ENCODE data around the gene CHST11. TPM values are rescaled to one million over a fixed set of nuclear protein-coding genes. Genes with fewer than 3 reads are reported as not detected.

The CHST11 gene
- total RNA-seq: 6.0 TPM
- long read RNA-seq, full-length matches to known transcripts: 3 of 3 reads
- long read RNA-seq, partial matches to known transcripts: 0 of 3 reads
- long read RNA-seq, other reads (novel, unspliced or antisense): 0 of 3 reads

DNA sequence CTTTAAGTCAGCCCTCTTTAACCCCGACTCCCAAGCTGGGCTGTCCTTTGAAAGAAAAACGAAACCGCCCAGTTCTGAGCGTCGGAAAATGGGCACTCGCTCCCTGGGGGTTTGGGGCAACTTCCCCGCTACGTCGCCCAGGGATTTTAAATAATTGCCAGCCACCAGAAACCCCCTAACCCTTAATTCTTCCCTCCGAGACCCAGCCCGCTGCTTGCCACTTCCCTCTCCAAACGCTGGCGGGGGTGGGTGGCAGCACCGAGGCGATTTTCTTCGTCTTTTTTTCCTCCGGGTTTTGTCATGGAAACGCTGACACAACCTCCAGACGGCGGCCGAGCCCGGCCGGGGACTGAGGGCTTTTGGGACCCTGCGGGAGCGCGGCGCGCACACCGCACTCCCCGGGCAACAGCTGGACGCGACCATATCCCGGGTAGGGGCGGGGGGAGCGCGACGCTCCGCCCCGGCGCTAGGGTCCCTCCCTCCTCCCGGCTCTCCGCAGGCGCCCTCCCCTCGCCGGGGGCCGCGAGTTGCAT, at the start of gene CHST11:
Gene CHST11 (plus strand): TSS at position 532 of the 533 bp plus-strand sequence.
- intact Hi-C loops (cut with micrococcal nuclease): no loop called here
- TF ChIP-seq, protein P1, sequence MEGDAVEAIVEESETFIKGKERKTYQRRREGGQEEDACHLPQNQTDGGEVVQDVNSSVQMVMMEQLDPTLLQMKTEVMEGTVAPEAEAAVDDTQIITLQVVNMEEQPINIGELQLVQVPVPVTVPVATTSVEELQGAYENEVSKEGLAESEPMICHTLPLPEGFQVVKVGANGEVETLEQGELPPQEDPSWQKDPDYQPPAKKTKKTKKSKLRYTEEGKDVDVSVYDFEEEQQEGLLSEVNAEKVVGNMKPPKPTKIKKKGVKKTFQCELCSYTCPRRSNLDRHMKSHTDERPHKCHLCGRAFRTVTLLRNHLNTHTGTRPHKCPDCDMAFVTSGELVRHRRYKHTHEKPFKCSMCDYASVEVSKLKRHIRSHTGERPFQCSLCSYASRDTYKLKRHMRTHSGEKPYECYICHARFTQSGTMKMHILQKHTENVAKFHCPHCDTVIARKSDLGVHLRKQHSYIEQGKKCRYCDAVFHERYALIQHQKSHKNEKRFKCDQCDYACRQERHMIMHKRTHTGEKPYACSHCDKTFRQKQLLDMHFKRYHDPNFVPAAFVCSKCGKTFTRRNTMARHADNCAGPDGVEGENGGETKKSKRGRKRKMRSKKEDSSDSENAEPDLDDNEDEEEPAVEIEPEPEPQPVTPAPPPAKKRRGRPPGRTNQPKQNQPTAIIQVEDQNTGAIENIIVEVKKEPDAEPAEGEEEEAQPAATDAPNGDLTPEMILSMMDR (IDR thresholded peaks at IDR 0.05; ENCODE audit: borderline replicate concordance): peak; percentile 42
- H3K27ac ChIP-seq (replicated peaks): peak within 1 kb of the TSS; percentile 86

DNA sequence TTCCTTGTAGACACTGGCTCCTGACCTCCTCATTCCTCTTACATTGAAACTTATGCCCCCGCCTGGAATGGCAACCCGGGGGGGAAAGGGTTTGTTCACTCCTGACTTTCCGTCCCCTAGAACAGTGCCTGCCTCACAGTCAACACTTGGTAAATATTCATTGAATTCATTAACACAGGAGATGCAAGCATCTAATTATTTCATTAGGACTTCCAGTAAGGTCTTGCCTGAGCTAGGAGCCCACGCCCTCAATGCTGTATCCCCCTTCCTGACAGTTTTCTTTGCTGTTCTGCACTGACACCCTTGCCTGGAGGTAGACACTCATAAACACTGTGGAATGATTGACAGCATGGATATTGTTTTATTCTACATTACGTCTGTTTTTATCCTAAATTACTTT, 49.3 kb upstream of the CHST11 start:
- no peak for DNase-seq
- no peaks in the 10 kb centered on the region for H3K36me3 ChIP-seq
- TF ChIP-seq, protein P1 (IDR thresholded peaks at IDR 0.05; ENCODE audit: borderline replicate concordance): no peak
- peaks cover 14% of the 10 kb centered on the region for H3K9me3 ChIP-seq (replicated peaks)
- intact Hi-C loops (cut with micrococcal nuclease): no loop called here
- no peaks in the 10 kb centered on the region for H3K27me3 ChIP-seq (ENCODE audit: low read depth)
- H3K4me1 ChIP-seq: peaks cover 8% of the 10 kb centered on the region
- no peak overlapping the region for H3K4me3 ChIP-seq
- H3K27ac ChIP-seq (replicated peaks): no peak overlapping the region

More for the DNA sequence above, at the start of gene CHST11:
- peak within 1 kb of the TSS; percentile 99 for H3K4me3 ChIP-seq
- no peaks in the 10 kb centered on the region for H3K9me3 ChIP-seq (replicated peaks)
- H3K27me3 ChIP-seq (ENCODE audit: low read depth): no peaks in the 10 kb centered on the region
- H3K36me3 ChIP-seq: no peaks in the 10 kb centered on the region
- DNase-seq: peak; percentile 86
- peaks cover 54% of the 10 kb centered on the region for H3K4me1 ChIP-seq

DNA sequence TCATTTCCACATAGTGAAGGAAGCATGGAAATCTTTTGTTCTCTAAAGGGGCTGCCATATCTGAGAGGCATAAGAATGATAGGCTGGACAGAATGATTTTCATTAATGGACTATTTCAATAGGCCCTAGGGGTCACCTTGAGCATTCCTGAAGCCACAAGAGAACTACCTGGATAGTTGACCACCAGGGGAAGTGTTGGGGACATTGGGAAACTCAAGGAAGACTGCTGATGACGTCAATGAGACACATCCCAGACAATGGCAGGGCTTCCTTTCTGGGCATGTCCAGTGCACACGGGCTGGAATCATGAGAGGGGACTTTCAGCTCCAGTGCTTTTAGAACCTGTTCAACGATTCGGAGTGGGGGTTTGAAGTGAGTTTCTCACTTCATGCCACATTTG, 48.8 kb upstream of the CHST11 start:
- no peak for DNase-seq
- H3K36me3 ChIP-seq: no peaks in the 10 kb centered on the region
- intact Hi-C loops (cut with micrococcal nuclease): no loop called here
- peaks cover 8% of the 10 kb centered on the region for H3K4me1 ChIP-seq
- H3K9me3 ChIP-seq (replicated peaks): peaks cover 14% of the 10 kb centered on the region
- H3K4me3 ChIP-seq: no peak overlapping the region
- H3K27ac ChIP-seq (replicated peaks): peak overlapping the region; percentile 43
- no peaks in the 10 kb centered on the region for H3K27me3 ChIP-seq (ENCODE audit: low read depth)
- TF ChIP-seq, protein P1 (IDR thresholded peaks at IDR 0.05; ENCODE audit: borderline replicate concordance): no peak

DNA sequence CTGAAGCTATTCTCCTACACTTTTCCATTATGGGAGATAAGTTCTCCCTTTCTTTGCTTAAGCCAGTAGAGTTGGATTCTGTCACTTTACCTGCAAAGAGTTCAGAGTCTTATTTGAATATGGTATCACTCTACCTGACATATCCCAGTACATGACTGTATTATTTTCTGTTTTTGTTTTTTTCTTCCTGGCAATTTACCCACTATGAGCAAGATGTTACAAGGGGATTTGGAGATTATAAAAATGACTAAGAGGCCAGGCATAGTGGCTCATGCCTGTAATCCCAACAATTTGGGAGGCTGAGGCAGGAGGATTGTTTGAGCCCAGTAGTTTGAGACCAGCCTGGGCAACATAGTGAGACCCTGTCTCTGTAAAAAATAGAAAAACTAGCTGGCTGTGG, 46.4 kb upstream of the CHST11 start:
- Histone ChIP-seq H3K27me3 (ENCODE audit: low read depth) (no peaks in the 10 kb centered on the region), H3K4me3 (no peak overlapping the region), H3K4me1 (peaks cover 8% of the 10 kb centered on the region), H3K27ac (replicated peaks) (no peak overlapping the region), H3K9me3 (replicated peaks) (peaks cover 14% of the 10 kb centered on the region), H3K36me3 (no peaks in the 10 kb centered on the region)
- TF ChIP-seq, protein P1 (IDR thresholded peaks at IDR 0.05; ENCODE audit: borderline replicate concordance): no peak
- intact Hi-C loops (cut with micrococcal nuclease): no loop called here
- no peak for DNase-seq

DNA sequence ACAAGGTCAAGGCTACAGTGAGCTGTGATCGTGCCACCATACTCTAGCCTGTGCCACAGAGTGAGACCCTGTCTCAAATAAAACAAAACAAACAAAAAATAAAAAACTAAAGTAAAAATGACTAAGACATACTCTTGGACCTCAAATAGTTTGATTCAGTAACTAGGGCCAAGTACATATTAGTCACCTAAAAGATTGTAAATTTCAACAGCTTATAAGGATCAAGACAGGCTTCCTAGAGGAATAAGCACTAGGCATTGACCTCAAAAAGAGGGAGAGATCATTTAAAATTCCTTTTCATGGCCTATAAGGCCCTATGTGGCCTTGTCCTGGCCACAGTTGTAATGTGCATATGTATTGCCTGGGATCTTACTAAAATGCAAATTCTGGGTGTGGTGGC, 46.0 kb upstream of the CHST11 start:
- Histone ChIP-seq H3K27ac (replicated peaks) (no peak overlapping the region), H3K27me3 (ENCODE audit: low read depth) (no peaks in the 10 kb centered on the region), H3K4me1 (peaks cover 8% of the 10 kb centered on the region), H3K36me3 (no peaks in the 10 kb centered on the region), H3K9me3 (replicated peaks) (peaks cover 11% of the 10 kb centered on the region), H3K4me3 (no peak overlapping the region)
- DNase-seq: no peak
- intact Hi-C loops (cut with micrococcal nuclease): no loop called here
- TF ChIP-seq, protein P1 (IDR thresholded peaks at IDR 0.05; ENCODE audit: borderline replicate concordance): no peak

All from left ventricle myocardium inferior (tissue), 1 donor.